T-helper 22 cell (primary cell): ENCODE results near the gene SMG1.
"Not testable (repeated sequence)": the region's sequence is repeated elsewhere in the genome, so short reads cannot be mapped to it uniquely, and the experiment has no call there.

ENCODE experiments used
- DNase-seq: peaks from one replicate; pipeline ENCODE4 v3.0.0-alpha.2; 2020; ENCODE audit warnings: low read depth

SMG1 gene

DNA sequence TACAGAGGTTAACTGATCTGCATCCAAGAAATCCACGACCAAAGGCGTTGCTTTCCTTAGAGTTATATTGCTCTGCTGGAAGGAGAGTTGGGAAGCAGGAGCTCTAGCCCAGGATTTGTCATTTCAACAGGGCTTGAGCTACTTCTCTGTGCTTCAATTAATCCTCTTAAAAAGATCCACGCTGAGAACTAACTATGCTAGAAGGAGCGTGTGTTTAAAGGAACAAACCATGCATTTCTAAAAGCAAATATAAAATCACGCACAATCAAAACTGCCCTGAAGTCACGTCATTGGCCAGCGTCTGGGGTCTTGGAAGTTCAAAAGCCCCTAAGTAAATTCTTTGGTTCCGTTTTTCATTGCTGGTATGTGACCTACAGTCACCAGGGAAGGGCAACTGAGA, 125.9 kb downstream of the SMG1 start:
- no peak for DNase-seq

DNA sequence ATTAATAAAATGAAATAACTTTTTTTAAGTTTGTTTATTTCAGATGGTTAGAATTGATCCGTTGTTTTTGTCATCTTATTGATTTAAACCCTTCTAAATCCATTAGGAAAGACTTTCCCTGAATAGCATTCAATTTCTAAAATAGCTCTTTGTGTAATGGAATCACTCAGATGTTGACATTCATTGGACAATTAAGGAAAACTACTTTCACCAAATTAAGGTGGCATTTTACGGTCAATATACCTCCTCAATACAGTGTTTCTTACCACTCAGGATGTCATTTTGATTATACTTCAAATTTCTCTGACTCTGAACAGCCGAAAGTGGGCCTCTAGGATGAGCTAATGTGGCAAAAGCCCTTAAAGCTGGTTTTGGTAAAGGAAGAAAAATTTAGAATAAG, 126.7 kb downstream of the SMG1 start:
- no peak for DNase-seq

DNA sequence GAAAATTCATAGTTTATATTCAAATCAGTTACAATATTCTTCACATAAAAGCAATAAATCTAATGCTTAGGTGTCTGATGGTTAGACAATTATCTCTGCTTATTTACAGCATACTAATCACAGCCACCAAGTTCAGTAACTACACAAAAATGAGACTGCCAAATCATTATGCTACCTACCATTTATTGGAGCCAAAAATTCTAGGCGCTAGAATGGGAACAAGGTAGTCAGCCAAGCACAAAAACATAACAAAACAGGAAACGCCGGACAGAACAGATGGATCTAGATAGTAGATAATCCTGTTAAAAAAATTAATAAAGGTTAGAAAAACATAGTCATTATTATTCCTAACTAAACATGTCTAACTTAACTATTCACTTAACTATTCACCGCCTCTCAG, 128.5 kb downstream of the SMG1 start:
- DNase-seq: no peak

DNA sequence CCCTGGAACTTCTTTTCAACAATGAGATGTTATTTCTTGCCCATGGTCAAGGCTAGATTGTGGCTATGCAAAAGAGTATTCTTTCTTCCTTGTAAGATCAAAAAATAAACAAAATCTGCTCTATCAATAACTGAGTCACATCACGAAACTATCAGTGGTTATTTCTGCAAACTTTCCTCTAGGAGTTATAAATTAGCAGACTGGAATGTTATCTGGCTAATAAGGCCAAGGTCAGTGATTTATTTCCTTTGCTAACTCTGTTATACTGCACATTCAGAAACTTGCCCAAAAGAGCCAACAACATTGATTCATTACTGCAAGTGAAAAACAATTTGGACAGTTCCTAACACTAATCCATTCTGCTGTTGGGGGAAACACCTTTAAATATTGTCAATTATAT, 129.8 kb downstream of the SMG1 start:
- DNase-seq: no peak

DNA sequence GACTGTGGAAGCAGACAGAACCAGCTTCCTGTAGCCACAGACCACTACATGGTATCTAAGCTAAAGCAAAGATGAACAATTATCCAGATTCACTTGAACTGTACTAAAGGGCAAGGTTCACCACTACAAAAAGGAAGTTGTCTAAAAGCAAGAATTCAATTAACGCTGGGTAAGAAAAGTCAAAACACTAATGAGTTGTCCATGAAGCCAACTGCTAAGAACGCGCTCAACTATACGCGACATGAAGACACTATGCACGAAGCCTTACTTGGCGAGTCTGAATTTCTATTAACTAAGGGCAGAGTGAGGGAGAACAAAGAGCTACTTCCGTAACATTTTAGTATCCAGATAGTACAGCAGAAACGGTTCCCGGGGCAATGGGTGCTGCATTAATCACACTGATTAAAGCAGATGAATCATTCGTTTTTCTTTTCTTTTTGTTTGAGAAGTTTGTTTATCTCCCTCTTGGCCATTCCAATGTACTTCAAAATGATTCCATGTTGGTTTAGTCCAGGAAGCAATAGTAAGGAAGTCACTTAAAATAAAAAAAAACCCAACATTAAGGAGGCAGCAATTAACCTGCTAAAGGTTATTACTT, 133.3 kb downstream of the SMG1 start:
- DNase-seq: no peak

DNA sequence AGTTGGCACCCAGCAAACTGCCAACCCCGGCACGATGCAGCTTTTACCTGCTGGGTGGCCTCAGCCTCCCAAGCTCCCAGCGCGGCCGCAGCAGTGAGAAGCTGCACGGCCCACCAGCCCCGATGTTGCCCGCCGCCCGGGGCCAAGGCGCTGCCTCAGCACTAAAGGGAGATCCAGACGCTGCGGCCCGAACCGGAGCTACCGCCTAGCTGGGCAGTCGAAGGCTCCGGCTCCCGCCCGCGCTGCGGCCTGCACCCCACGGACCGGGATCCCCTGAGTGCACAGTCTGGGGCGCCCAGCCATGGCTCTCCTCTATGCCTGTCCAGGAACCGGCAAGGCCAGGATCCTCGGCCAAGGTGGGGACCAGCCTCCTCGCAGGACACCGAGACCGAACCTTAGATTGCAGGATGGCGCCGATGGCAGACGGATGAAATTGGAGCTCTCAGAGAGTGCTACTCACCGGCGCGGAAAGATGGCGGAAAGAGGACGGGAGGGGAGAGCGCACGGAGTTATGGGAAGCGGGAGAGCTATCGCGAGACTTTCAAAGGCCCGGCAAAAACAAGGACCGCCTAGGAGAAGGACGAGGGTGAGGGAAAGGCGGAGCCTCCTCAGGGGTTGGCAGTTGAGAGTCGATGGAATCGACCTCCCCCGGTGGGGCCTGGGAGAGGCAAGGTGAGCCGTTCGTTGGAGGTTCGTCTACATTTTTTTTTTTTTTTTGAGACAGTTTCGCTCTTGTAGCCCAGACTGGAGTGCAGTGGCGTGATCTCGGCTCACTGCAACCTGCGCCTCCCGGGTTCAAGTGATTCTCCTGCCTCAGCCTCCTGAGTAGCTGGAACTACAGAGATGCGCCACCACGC, 136.1 kb downstream of the SMG1 start, which contains the start of gene RPS15A:
TSS of gene RPS15A (minus strand) at position 485 of the 857 bp plus-strand sequence. CDS start 1,221 bp downstream, outside the sequence.
- peak; percentile 91 for DNase-seq

DNA sequence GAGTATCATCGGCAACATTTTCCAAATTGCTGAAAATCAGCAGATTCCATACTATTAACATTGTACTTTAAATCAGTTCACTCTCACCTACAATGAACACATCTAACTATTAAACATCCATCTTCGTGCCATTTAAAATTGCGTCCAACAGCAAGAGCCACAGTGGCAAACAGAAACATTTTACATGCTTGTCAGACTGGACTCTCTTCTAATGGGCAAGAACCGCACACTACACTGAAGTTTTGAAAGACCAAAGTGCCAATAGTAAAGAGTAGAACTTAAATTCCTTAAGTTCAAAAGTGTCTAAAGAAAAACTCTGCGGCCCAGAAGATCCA, 136.7 kb downstream of the SMG1 start:
- DNase-seq: no peak

DNA sequence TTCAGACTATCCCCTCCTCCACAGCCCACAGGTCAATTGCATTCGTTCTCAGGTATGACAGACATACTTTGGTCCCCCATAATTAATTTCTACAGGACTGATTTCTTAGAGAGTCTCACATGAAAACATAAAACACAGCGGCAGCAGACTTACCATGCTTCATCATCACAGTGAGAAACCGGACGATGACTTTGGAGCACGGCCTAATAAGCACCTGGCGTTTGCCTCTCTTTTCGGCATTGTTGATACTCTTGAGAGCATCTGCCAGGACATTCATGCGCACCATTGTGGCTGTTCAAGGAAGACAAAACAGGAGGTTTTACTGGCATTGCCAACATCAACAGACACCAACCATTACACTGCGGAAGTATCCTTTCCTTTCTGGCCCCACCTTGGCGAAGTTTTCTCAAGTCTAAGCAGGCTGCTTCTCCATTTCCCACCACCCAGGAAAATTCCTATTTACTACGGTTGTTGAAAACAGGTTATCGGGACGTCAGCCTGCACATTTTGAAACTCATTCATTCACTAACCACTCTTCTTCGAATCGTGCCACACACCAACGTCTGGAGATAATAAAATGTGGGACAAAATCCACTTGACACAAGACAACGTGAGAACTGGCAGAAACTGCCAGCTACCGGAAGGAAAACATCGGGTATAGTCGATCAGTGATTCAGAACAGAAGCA, 137.2 kb downstream of the SMG1 start:
- DNase-seq: no peak

DNA sequence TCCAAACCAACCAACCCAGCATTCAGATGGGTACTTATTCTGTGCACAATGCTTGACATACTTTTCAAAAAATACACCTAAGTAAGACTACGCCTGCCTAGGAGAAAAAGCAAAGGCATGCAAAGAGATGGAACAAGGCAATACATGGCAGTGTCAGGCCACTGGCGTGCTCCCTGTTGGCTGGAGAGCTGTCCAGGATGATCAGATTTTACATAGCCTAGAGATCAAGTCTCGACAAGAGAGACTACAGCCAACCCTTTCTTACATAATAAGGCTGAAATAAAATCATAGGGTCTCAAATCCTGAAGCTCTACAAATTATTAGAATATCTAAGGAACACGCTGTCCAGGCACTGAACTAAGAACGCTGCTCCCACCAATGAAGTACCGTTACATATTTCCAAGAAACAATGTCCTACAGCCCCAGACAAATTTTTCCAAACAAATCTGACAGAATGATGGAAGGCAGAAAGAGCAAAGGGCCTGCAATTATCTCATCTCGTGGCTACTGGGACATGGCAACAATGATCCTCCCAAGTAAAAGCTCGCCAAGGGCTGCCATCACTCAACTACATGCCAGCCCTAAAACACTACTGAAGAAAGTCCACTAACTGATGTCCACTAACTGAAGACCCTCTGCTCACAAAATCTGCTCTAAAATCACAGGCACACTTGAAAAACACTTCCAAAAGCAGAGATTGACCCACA, 141.1 kb downstream of the SMG1 start:
- no peak for DNase-seq

DNA sequence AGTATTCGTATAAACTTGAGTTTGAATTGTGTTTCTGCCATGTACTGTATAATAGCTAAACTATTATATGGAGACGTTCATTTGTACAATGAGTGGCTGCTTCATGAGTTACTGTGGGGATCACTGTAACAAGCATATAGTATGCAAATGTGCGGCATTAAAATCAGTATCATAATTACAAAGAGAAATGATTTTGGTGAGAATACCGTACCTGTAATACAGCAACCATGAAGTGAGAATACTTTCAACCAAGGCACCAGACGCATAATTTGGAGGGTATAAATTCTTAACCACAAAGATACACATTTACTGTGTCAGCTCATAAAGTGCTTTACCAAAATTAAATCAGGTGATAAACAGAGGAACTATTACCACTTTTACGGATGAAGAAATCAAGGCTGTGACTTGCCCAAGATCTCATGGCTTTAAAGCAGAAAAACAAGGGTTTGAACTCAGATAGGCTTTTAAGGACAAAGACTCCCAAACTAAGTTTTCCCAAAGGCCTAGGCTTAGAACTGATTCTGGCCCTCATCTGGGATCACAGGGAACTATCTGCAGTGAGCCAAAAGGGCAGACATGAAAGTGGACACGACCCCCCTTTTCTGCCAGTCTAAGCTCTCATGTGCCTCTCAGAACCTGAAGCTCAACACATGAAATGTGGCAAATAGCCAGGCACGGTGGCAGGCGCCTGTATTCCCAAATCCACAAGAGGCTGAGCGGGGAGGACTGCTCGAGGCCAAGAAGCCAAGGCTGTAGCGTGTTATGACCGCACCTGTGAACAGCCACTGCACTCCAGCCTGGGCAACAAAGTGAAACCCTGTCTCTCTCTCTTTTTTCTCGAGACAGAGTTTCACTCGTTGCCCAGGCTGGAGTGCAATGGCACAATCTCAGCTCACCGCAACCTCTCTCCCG, 142.5 kb downstream of the SMG1 start:
- DNase-seq: no peak

DNA sequence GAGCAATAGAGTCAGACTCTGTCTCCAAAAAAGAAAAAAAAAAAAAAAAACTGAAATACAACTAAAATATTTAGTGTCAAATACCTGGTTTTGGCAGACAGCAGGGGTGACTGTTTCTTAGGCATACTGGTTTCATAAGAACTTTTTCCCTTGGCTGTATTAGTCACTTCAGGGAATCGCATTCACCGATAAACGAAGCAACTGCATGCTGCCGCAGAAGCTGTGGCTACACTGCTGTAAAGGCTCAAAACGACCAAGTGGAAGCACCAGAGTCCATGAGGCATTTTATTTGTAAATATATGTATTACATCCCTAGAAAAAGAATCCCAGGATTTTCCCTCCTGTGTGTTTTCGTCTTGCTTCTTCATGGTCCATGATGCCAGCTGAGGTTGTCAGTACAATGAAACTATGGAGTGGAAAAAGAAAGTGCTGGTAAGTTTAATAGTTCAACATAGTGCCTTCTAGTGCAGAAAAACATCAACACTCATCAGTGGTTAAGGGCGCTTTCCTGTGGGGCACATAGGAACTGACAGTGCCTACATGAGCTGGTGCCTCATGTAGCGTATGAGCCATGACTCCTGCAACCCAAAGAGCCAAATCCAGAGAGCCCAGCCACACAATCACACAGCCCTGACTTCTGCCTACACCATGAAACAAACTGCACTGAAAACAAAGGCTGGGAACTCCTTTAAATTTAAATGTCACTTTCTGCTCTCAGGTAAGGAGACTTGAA, 143.3 kb downstream of the SMG1 start:
- DNase-seq: no peak

DNA sequence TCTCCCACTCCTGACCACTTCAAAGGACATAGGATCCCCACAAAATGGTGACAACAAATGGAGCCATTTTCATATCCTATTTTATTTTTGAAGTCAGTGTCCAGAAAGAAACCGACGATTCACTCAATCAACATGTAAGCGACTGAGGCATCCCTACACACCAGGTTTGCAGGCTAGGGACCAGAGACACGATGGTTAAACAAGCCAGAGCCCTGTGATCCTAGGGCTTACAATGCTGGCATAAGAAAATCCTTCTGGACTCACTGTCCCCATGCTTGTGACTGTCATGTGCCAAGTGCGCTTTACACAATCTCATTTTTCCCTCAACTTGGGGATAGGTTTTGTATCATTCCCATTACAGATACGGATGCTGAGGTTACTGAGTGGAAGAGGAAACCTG, 145.0 kb downstream of the SMG1 start:
- DNase-seq: not testable (repeated sequence)

DNA sequence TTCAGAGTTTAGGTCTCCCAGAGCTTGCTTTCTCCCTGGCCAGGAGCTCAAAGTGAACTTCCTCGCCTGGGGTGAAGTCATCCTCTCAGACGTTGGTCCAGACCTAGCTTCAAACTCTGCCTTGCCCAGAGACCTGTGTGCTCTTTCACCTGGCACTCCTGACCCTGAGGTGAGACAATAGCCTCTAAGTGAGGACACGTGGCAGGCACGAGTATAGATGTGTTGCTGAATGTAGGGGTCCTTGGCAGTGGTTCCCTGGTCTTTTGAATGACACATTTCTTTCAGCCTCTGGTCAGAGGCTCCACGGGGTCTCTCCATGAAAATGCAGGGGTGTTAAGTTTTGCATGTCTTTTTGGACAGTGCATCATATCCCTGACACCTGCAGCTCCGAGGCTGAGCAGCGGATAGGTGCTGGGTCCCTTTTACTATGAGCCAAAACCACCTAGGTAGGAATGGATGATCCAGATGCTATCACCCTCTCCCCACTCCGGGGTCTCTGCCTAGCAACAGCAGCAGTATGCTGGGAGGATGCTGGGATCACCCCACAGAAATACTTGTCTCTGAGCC, 145.7 kb downstream of the SMG1 start:
- not testable (repeated sequence) for DNase-seq

DNA sequence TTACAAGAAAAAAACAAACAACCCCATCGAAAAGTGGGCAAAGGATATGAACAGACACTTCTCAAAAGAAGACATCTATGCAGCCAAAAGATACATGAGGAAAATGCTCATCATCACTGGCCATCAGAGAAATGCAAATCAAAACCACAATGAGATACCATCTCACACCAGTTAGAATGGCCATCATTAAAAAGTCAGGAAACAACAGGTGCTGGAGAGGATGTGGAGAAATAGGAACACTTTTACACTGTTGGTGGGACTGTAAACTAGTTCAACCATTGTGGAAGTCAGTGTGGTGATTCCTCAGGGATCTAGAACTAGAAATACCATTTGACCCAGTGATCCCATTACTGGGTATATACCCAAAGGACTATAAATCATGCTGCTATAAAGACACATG, 148.5 kb downstream of the SMG1 start:
- not testable (repeated sequence) for DNase-seq

DNA sequence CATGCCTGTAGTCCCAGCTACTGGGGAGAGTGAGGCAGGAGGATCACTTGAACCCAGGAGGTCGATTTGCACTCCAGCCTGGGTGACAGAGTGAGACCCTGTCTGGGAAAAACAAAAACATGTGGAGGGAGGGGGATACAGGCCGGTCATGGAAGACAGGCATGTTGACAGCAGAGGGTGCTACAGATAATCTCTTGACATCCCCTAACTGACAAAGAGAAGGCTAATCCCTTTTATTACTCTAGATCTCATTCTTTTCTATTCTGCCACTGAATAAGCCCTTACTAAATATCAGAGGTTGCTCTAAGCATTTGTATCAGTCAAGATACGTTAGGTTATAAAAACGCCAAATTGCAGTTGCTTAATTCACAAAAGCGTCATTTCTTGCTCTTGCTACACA, 149.9 kb downstream of the SMG1 start:
- not testable (repeated sequence) for DNase-seq

DNA sequence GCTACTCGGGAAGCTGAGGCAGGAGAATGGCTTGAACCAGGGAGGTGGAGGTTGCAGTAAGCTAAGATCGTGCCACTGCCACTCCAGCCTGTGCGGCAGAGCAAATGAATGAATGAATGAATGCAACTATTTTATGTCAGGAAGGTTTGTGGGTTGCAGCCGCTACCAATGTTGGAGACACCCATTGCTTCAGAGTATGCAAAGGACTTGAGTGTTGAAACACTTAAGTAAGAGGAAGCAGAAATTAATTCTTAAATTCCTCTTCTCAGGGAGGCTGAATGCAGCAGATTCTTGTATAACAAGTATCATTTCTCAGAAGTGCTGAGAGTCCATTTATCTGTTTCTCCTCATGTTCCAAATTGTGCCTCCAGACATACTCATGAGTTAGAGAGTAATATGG, 151.6 kb downstream of the SMG1 start:
- DNase-seq: not testable (repeated sequence)

DNA sequence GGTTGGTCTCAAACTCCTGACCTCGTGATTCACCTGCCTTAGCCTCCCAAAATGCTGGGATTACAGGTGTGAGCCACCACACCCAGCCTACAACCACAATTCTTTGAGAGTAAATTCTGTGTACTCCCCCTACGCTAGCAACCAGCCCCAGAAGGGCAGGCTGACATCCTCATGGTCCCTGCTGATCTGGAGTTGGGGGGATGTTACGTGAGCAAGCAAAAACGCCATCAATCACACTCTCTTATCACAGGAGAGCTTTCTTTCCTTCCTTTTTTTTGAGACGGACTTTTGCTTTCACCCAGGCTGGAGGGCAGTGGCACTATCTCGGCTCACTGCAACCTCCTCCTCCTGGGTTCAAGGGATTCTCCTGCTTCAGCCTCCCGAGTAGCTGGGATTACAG, 154.0 kb downstream of the SMG1 start:
- not testable (repeated sequence) for DNase-seq

DNA sequence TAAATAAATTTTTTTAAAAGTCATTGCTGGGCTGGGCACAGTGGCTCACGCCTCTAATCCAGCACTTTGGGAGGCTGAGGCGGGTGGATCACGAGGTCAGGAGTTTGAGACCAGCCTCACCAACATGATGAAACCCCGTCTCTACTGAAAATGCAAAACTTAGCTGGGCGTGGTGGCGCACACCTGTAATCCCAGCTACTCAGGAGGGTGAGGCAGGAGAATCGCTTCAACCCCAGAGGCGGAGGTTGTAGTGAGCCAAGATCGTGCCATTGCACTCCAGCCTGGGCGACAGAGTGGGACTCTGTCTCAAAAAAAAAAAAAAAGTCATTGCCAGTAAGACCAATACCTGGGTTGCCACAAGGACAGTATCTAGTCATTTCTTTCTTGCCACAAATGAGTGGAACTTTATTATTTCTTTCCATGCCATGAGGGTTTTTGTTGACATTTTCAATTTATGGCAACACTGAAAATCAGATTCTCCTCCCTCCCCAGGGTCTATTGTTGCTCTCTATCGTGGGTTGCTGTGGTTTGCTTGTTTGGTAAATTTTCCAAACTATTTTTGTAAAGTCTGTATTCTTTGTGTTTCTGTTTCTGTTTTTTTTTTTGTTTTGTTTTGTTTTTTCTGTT, 155.8 kb downstream of the SMG1 start:
- not testable (repeated sequence) for DNase-seq

DNA sequence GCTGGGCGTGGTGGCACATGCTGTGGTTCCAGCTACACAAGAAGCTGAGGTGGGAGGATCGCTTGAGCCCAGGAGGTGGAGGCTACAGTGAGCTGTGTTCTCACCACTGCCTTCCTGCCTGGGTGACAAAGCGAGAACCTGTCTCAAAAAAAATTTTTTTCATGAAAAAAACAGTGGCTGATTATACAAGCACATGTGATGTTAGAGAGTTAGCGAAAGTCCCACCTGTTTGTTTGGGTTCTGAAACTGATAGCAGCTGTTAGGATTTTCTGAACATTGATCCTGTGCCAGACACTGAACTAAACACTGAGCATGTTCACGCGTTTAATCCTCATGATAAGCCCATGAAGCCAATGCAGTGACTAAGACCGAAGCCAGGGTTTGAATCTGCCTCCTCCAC, 159.0 kb downstream of the SMG1 start:
- not testable (repeated sequence) for DNase-seq

DNA sequence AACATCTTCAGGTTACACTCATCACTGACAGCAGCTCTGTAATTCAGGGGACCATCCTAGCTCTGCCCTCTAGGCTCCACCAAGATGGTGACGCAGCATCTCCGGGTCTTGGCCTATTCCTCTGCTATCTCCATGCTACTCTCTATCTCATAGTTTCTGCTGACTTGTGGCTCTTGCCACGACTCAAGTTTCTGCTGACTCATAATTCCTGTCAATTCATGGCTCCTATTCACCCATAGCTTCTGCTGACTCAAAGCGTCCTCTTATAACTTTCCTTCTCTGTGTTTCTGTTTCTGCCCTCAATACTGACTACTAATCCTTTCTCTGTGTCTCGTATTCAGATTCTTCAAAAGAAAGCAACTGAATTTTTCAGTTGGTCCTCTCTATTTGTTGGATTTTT, 163.5 kb downstream of the SMG1 start:
- not testable (repeated sequence) for DNase-seq
